Stimulated activated CD4-positive, alpha-beta T cell treated with anti-CD3 and anti-CD28 coated beads, Interleukin-1b, Interleukin-23, amount 100 ng/mL, for 1 hour (primary cell): ENCODE measurements around the gene ADRA1B.
"Not testable (repeated sequence)": the region's sequence is repeated elsewhere in the genome, so short reads cannot be mapped to it uniquely, and the experiment has no call there.

ENCODE experiments used
- DNase-seq, 2 donors: peaks; one replicate each; pipeline ENCODE4 v3.0.0-alpha.2; 2020; ENCODE audit warnings: low read depth in 2 of 2

Gene ADRA1B

DNA sequence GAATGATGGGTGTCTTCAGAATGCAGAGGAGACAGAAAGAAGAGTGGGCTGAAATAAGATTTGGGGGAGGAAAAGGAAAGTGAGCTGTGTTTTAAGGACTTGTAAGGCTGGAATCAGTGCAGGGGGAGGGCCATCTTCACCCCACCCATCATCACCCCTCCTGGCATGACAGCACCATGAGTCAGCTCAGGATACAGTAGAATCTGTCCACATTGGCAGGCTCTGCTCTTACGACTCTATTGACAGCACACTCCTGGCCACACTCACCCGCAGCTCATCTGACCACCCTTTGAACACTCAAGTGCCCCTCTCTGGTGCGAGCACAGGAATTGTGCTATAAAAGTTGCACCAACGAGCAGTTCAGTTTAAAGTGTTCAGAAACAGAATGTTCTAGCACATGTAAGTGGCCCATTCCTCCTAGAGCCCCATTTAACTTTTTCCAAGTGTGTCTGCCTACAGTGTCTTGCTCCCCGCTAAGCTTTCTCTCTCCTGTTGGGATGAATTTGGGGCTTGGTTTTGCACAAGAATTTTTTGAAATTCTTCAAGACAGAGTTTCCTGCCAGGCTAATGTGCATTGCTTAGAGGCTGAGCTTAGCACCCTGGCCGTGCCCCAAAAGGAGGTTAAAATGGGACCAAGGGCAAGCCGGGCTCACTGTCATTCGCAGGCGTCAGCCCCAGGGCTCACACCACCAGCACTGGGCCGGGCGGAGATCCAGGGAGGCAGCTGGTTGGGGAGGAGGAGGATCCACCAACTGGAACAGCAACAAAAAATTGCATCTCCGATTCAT, 12.0 kb downstream of the ADRA1B start:
- DNase-seq = no peak

DNA sequence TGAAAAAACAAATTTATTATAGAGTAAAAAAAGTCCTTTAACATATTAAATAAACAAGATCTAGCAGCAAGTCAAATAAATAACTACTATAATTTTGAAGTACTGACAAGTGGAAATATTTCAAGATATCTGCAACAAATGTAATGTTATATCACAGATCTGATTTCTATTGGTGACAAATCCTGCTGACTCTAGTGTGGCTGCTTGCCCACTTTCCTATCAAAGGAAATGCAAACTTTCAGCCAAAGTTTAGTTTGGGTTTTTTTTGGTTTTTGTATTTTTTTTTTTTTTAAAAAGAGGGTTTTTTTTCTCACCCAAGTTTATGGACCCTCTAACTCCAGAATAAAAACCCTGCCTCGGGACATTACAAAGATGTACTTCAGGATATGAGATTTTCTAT, 12.9 kb downstream of the ADRA1B start:
- DNase-seq = no peak

DNA sequence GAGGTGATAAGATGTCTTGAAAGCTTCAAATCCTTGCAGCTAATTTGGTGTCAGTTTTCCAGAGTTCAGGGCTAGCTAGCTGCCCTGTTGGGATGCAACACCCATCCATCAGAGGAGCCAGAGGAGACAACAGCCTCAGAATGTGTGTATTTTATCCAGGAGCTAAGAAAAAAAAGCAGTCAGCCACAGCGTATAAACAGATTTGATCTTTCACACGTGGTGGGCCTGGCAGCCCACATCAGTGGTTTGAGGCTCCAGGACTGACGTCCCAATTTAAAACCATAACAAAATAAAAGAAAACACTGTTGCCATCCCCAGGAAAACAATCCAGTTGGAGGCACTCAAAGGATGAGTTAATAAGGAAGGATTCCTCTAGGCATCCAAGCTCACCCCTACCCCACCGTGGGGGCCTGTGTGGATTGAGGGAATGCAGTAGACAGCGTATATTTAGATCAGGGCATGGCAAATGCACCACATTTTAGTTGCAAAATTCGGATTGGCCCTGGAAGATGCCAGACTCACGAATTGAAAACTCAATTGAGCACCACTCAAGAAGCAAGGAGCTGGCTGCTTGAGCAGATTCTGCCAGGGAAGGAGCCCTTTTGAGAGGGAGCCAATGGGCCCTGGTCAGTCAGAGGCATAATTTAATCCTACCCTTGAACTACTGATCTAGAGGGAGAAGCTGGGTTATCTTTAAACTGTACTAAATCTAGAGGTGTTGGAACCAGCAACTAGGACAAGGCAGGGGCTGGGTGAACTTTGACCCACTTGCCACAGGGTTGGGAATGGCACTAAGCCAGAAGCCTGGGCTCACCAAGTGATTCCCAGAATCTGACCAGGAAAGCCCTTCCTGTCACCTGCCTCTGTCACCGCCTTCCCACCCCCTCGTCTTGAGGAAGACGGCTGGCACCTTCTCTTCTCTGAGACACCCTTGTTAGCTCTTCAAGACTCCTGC, 17.5 kb downstream of the ADRA1B start:
- no peak for DNase-seq

DNA sequence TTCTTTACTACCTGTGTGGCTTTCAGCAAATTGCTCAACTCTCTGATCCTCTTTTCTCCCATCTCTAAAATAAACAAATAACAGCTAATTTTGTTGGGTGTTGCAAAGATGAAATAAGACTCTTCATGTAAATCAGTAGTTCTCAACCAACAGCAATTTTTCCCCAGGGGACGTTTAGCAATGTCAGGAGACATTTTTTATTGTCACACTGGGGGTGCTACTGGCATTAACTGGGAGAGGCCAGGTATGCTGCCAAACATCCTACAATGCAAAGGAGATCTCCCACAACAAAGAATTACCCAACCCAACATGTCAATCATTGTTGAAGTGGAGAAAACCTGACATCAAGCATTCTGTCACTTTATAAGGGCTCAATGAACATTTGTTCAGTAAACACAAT, 19.7 kb downstream of the ADRA1B start:
- no peak for DNase-seq

DNA sequence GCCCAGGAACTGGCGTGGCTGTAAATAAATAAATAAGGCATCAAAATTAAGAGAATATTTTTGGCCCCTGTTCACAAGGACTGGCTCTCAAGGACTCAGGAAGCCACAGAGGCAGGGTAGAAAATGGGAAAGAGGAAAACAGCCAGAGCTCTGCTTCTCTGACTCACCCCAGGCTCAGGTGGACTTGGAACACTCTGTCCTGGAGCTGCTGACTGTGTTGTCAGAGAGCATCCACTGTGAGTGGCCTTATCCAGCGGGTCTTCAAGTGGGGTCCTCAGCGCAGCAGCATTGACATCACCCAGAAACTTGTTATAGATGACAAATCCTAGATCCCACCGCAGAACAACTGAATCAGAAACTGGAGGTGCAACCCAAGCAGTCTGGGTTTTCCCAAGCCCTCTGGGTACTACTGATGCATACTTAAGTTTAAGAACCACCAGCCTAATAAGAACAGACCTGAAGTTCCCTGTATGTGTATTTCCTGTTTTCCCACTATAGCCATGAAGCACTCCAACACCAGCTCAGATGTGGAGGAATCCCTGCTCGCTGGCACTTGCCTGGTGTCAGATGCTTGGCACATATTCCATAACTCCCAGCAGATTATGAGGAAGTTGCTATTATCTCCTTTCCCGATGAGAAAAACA, 20.5 kb downstream of the ADRA1B start:
- no peak for DNase-seq

DNA sequence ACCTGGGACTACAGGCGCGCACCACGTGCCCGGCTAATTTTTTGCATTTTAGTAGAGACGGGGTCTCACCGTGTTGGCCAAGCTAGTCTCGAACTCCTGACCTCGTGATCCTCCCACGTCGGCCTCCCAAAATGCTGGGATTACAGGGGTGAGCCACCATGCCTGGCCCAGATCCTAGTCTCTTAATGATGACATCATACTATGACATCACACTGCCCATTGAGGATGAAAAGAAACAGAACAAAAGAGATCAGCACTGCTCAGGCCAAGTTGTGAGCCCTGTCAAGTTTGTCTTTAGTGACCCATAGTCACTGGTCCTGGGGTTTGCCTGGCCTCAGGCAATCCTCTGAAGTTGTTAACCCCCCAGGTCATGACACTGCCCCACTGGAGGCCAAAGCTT, 21.3 kb downstream of the ADRA1B start:
- no peak for DNase-seq

DNA sequence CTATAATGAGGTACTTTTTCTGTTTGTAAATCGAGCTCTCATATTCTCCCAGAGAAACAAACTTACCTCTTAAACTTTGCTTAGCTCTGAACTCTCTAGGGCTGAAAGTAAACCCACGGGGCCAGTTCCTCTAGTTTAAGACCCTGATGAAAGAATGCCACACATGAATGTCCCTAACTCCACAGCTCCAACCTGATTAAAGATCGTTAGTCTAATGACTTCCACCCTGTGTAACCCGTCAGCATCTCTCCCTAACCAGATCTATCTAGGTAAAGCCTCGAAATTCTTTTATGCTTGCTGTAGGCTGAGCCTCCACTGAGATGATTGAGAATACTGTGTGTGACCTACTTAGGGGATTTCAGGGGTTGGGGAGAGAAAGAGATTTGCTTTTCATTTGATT, 27.0 kb downstream of the ADRA1B start:
- DNase-seq = no peak

DNA sequence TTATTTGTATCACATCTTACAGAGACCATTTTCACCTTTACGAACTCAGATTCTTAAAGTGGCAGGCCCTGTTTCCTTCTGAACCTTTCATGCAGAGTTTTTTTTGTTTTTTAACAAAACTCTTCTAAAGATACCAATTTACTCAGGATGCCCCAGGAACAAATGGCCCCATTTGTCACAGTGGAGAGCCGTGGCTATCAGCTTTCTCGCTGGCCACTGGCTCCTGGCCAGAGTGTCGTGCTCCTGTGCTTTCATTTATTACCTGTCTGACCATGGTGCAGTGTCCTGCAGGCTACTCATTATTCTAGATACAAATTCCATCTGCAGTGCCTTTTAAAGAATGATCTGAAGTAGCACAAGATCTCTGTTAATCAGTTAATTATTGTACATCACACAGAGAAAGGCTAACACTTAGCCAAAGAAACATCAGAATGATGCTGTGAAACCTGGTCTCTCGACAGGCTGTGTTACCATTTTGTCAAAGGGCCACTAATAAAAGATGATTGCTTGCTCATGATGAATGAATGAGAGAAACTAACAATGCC, 27.8 kb downstream of the ADRA1B start:
- no peak for DNase-seq

DNA sequence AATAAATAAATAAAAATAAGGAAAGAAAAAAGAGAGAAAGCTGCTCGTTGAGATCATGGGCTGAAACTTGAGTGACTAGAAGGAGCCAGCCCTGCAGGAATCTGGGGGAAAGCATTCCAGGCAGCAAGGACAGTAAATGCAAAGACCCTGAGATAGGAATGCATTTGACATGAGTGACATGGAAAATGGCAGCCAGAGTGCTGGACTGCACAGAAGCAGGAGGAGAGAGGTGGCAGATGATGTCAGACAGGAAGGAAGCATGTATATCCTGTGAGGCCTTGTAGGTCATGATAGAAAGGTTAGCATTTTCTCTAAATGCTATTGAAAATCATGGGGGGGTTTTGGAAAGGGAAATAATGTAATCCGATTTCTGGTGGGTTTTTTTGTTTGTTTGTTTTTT, 29.1 kb downstream of the ADRA1B start:
- no peak for DNase-seq

DNA sequence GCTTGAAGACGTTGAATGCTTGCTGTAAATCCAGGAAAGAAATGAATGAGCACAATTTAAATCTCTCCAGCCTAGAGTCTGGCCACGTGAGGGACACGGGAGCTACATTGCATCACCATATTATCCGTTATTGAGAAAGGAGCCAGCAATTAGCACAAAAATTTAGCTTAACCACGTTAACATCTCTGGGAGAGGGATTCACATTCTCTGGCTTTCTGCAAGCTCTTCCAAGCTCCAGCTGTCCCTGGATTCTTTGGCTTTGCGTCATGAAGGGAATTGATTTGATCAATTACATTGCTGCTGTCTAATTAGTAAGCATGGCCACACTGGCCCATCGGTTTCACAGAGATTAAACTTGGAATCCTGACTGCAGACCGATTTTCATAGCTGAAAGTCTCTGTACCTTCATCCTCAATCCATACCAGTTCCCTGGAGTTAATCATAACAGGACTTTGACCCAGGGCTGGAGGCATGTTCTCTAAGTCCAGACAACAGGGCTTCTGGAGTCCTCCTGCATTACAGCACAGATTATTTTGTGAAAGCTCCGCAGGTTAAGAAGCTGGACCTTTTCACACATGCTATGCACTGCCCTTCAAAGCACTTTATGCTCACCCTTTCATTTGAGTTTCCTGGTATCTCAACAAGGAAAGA, 31.6 kb downstream of the ADRA1B start:
- DNase-seq = no peak

DNA sequence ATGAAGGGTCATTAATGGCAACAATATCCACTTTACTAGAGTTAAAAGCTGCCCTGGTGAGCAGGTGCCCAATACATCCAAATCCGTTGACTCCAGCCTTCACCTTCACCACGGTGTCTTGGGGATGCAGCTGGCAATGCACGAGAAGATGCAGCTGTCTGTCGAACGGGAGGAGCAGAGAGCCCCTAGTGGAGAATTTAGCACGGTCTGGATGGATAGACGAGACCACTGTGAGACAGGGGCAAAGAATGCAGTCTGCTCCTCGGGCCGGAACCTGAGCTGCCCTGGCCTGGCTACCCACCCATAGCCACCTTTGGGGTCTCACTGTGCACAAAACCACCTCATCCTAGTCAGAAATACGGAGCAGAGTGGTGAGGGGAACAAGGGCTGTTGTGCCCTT, 35.1 kb downstream of the ADRA1B start:
- no peak for DNase-seq

DNA sequence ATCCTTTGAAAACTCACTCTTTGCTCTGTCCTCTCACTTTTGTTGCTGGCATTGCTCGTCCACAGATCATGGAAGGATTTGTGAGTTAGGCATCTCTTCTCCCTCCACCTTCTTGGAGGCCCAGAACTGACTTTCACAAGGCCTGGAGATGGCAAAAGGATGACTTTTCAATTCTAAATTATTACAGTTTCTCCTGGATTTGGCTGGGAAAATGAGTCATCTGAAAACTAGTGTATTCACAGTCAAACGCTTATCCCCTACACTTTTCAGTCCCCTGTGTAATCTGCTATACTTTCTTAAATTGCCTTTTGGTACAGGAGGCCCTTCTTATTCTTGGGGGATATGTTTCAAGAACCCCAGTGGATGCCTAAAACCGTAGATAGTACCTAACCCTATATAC, 35.6 kb downstream of the ADRA1B start:
- DNase-seq = no peak

DNA sequence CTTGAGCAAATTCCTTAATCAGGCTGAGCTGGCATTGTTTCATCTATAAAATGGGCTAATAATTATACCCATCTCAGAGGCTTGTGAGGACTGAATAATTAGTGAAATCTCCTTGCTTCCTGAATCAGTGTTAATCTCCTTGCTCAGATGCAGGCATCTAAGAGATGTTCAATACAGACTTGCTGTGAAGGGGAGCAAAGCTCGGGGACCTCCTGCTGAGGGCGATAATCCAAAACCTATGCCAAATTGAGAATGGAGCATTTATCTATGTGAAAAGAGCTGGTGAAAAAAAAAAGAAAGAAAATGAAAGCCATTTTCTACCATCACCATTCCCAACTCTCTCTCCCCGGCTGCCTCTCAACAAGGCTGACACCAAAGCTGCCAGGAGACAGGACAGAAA, 37.3 kb downstream of the ADRA1B start:
- DNase-seq = no peak

DNA sequence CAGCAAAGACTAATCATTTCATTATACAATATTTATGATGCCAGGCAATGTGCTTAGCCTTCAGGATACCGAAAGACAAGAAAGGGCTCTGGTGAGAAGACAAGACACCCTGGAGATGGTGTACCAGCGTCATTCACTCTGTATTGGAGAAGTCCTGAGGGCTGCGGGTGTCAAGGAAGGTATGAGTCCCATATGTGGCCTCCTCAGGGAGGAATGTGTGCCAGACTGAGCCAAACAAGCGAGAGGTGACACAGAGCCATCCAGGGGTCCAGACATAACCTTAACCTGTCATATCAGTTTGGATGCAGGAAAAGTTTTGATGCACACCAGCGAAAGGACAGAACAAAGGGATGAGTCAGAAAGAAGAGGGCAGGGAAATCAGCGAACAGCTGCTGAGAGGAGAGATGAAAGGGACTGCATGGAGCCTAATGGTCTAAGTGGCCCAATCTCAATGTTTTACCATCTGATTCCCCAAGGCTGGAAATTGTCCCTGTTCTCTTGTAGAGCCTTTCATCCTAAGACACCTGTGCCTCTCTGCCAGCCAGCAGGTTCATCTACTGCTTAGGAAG, 38.9 kb downstream of the ADRA1B start:
- no peak for DNase-seq

DNA sequence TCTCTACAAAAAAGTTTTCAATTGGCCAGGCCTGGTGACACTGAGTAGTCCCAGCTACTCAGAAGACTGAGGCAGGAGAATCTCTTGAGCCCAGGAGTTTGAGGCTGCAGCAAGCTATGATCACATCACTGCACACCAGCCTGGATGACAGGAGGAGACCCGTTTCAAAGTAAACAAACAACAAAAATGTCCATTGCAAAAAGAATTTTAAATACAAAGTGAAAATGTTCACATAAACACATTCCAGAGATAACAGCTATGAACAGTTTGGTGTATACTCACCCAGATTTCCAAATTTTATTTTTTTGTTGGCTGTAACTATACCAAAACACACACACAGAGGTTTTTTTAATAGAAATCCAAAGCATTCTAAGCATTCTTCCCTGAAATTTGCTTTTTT, 39.8 kb downstream of the ADRA1B start:
- no peak for DNase-seq

DNA sequence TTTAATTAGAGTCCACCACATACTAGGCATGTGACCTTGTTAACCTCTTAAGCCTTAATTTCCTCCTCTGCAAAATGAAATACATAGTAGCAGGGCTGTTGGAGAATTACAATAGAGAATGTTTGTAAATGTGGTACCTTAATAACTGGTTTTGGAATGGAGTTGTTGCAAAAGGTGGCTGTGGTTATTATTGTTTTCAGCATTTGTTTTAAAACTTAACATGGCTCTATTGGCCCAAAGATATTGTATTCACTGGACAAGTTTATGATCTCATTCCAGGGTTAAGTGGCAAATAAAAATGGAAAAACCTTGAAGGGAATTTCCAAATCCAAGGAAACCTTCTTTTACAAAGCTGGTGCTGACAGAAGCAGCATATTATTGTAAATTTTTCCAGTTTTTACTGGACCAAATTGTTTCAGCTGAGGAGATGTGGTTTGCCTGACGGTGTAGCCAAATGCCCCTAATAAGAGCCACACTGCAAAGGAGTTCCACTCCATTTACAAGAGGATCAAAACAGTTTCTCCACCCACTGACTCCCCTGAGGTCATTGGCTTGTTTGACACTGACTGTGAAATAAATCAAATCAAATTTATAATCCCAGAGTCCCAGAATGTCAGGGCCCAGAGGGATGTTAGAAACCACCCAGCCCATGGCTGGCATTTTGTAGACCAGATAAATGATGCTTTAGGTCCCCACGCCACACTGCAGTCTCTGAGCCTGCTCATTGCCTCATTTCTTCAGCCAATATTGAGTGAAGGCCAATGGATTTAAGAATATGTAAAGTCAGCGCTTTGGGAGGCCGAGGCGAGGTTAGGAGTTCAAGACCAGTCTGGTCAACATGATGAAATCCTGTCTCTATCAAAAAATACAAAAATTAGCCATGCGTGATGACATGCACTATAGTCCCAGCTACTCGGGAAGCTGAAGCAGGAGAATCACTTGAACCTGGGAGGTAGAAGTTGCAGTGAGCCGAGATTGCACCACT, 45.2 kb downstream of the ADRA1B start:
- no peak for DNase-seq

DNA sequence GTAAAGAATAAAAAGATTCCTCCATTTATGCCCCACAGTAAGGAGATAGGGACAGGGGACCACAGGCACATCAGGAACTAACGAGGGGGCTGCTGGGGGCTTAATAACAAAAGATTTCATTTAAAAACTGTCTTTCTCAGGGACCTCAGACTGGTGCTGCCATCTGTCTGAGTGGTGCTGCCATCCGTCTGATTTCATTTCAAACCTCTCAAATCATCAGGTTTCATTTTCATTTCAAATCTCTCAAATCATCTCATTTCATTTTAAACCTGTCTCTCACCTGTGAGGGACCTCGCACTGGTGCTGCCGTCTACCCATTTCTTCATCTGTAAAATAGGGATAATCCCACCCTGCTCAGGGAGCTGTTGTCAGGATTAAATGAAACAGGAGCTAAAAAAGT, 45.9 kb downstream of the ADRA1B start:
- DNase-seq = no peak

DNA sequence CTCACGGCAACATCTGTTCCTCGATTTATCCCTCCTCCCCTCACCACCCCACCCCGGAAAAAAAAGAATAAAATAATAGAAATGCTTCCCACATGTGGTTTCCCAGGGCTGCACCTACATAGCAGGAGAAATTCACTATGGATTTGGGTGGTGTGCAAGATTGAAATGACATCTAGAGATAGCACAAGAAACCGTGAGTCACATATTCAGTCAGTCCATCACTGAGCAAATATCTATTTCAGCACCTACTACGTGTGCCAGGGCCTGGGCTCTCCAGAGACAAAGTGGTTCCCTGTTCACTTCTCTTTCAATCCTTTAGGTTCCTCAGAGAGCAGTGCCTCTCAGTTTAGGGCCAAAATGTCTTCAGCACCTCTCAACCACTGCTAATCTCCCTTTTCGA, 47.7 kb downstream of the ADRA1B start:
- no peak for DNase-seq

DNA sequence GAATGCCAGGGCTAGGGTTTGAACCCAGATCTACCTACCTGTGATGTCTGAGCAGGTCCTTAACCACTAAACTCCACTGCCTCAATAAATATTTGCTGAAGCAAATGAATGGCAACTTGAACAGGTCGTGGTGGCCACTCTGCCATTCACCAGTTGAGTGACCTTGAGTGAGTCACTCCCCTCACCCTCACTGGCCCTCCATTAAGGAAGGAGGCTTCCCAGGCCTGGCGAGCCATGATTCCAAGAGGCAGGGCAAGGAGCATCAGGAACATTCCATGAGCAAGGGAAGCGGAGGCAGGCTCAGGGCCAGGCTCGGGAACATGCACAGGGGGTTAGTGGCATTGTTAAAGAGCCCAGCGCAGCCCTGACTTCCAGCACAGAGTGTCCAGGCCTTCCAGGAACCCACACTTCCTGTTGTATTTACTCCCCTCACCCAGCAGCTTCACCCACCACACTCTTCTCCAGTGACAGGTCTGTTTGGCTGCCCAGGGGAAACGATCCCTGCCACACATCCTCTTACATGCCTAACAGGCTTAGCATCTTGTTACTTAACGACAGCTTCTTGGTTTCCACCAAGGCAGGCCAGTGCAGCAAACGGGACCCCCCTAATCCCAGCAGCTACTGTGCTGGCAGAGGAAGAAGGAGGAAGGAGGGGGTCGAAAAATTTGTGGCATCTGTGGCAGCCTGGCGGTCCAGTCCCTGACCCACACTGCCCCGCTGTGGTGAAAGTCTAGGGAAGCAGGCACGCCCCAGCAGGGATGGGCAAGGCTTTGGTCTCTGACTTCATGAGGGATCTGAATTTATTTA, 49.0 kb downstream of the ADRA1B start:
- DNase-seq = no peak

DNA sequence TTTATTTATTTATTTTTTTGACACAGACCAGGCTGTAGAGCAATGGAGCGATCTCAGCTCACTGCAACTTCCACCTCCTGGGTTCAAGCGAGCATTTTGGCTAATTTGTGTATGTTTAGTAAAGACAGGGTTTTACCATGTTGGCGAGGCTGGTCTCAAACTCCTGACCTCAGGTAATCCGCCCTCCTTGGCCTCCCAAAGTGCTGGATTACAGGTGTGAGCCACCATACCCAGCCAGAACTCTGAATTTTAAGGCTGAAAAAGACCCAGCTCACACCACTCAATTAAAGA, 49.5 kb downstream of the ADRA1B start:
- not testable (repeated sequence) for DNase-seq
